Hepatocyte (in vitro differentiated cells): ENCODE measurements around the gene PARP8. TPM values are rescaled to one million over a fixed set of nuclear protein-coding genes. Genes with fewer than 3 reads are reported as not detected.

ENCODE experiments used
- DNase-seq: peaks from one replicate; pipeline ENCODE4 v3.0.0-alpha.2; 2016; ENCODE audit warnings: low spot score
- H2AFZ ChIP-seq: fragments of 200-600 bp; sonication (generic); 2 replicates; pipeline ENCODE4 v1.6.0; 2016; ENCODE audit warnings: antibody characterized with exemption, mild to moderate bottlenecking
- H3K27ac ChIP-seq: fragments of 200-600 bp; sonication (generic); 2 replicates; pipeline ENCODE4 v1.5.1; 2016; ENCODE audit warnings: mild to moderate bottlenecking
- H3K27me3 ChIP-seq: fragments of 200-600 bp; sonication (generic); 2 replicates; pipeline ENCODE4 v1.6.1; 2016
- H3K36me3 ChIP-seq: fragments of 200-600 bp; sonication (generic); replicated peaks from 2 replicates; pipeline ENCODE4 v1.5.1; 2016; ENCODE audit warnings: low read depth; ENCODE audit not compliant: insufficient read depth
- H3K4me1 ChIP-seq: fragments of 200-600 bp; sonication (generic); 2 replicates; pipeline ENCODE4 v1.5.1; 2016; ENCODE audit warnings: mild to moderate bottlenecking, moderate library complexity; ENCODE audit not compliant: insufficient read depth
- H3K4me2 ChIP-seq: fragments of 200-600 bp; sonication (generic); 2 replicates; pipeline ENCODE4 v1.6.0; 2016
- H3K4me3 ChIP-seq: fragments of 200-600 bp; sonication (generic); 2 replicates; pipeline ENCODE4 v1.5.1; 2016; ENCODE audit warnings: mild to moderate bottlenecking
- H3K79me2 ChIP-seq: fragments of 200-600 bp; sonication (generic); 2 replicates; pipeline ENCODE4 v1.6.0; 2017; ENCODE audit warnings: mild to moderate bottlenecking
- H3K9me2 ChIP-seq: fragments of 200-600 bp; sonication (generic); replicated peaks from 2 replicates; pipeline ENCODE4 v1.6.0; 2017; ENCODE audit warnings: mild to moderate bottlenecking; ENCODE audit not compliant: insufficient read depth
- H3K9me3 ChIP-seq: fragments of 200-600 bp; sonication (generic); 2 replicates; pipeline ENCODE4 v1.5.1; 2016; ENCODE audit warnings: low read depth, mild to moderate bottlenecking
- H4K20me1 ChIP-seq: fragments of 200-600 bp; sonication (generic); 2 replicates; pipeline ENCODE4 v1.6.0; 2016; ENCODE audit warnings: mild to moderate bottlenecking; ENCODE audit not compliant: insufficient read depth, poor library complexity, severe bottlenecking
- EZH2 ChIP-seq: fragments of 200-600 bp; sonication (generic); IDR thresholded peaks from 2 replicates; pipeline ENCODE4 v1.6.1; 2016; ENCODE audit warnings: antibody characterized with exemption, mild to moderate bottlenecking, borderline replicate concordance
- EZH2phosphoT487 ChIP-seq: fragments of 200-600 bp; sonication (generic); IDR thresholded peaks from one replicate; pipeline ENCODE4 v1.6.1; 2018; ENCODE audit warnings: antibody characterized with exemption, mild to moderate bottlenecking, low read depth, moderate library complexity; ENCODE audit not compliant: unreplicated experiment, severe bottlenecking
- WGBS: methylation state at CpG from one replicate; pipeline ENCODE4 v1.1.6; 2016; ENCODE audit warnings: low lambda C conversion rate; ENCODE audit errors: missing lambda C conversion rate; 5-methylcytosine and 5-hydroxymethylcytosine counted together
- polyA plus RNA-seq: library from polyadenylated mRNA; unstranded; fragments of >200 nt; fragmentation: Nextera tagmentation; extraction: Ambion mirVana; gene quantifications from 2 replicates; pipeline ENCODE4 v1.2.1, GENCODE V29; 2016
- total RNA-seq: library from RNA; depleted of rRNA; stranded (reverse); fragments of >200 nt; gene quantifications from 2 replicates; pipeline ENCODE4 v1.2.3, GENCODE V29; 2014
- TF ChIP-seq, protein P1 (sequence below): fragments of 200-600 bp; sonication (generic); IDR thresholded peaks from 2 replicates; pipeline ENCODE4 v1.5.1; 2016; ENCODE audit warnings: antibody characterized with exemption, mild to moderate bottlenecking; ENCODE audit not compliant: poor library complexity

Gene PARP8
- total and polyA plus RNA-seq, 2 experiments from 2014 or later: 11.9 to 18.0 TPM

DNA sequence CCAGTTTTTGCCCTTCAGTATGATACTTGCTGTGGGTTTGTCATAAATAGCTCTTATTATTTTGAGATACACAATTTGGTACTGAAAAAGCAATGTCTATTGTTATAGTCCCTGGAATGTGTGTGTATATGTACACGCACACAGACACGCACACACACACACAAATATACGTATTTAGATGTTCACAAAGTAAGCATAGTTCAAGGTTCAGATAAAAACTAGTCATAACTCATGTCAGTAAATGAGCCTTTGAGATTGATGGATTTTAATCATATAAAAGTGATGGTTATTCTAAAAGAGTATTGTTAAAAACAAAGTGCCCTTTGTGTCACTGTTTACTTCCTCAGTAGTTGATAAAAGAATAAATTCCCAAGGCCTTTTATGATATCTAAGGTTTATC is 147.3 kb downstream of the PARP8 start:
- no peaks in the 10 kb centered on the region for H3K36me3 ChIP-seq
- no peaks in the 10 kb centered on the region for H4K20me1 ChIP-seq
- H3K27me3 ChIP-seq: no peaks in the 10 kb centered on the region
- no peaks in the 10 kb centered on the region for H3K9me3 ChIP-seq
- 87% methylated on average over 3 of the region's 3 CpGs for WGBS
- H3K9me2 ChIP-seq: no peaks in the 10 kb centered on the region
- H3K4me3 ChIP-seq: no peak overlapping the region
- H3K79me2 ChIP-seq: no peaks in the 10 kb centered on the region
- H3K4me1 ChIP-seq: no peaks in the 10 kb centered on the region
- no peak overlapping the region for H2AFZ ChIP-seq
- TF ChIP-seq EZH2: no peak
- TF ChIP-seq, protein P1, sequence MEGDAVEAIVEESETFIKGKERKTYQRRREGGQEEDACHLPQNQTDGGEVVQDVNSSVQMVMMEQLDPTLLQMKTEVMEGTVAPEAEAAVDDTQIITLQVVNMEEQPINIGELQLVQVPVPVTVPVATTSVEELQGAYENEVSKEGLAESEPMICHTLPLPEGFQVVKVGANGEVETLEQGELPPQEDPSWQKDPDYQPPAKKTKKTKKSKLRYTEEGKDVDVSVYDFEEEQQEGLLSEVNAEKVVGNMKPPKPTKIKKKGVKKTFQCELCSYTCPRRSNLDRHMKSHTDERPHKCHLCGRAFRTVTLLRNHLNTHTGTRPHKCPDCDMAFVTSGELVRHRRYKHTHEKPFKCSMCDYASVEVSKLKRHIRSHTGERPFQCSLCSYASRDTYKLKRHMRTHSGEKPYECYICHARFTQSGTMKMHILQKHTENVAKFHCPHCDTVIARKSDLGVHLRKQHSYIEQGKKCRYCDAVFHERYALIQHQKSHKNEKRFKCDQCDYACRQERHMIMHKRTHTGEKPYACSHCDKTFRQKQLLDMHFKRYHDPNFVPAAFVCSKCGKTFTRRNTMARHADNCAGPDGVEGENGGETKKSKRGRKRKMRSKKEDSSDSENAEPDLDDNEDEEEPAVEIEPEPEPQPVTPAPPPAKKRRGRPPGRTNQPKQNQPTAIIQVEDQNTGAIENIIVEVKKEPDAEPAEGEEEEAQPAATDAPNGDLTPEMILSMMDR: no peak
- no peak for TF ChIP-seq EZH2phosphoT487
- H3K27ac ChIP-seq: no peak overlapping the region
- no peak overlapping the region for H3K4me2 ChIP-seq
- no peak for DNase-seq

DNA sequence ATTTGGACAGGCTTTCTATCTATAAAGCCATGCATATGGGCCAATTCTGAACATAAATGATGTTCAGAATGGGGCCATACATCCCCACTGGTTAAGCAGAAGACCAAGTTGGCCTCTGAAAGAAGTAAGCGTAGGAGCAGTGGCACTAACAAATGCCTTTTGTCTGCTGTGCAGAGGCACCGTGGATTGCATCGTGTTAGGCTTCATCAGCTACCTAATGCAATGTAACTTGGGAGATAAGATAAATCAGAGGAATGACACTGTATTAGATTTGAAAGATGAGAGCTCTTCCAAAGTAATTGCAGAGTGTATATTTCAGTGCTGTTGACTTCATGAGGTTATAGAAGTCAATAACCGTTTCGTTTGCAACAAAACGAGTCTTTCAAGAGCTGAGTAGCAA is 148.1 kb downstream of the PARP8 start:
- TF ChIP-seq, protein P1: no peak
- TF ChIP-seq EZH2phosphoT487 (no peak), EZH2 (no peak)
- Histone ChIP-seq H2AFZ (no peak overlapping the region), H3K27me3 (no peaks in the 10 kb centered on the region), H4K20me1 (no peaks in the 10 kb centered on the region), H3K36me3 (no peaks in the 10 kb centered on the region), H3K27ac (no peak overlapping the region), H3K4me2 (no peak overlapping the region), H3K4me3 (no peak overlapping the region), H3K79me2 (no peaks in the 10 kb centered on the region), H3K9me3 (no peaks in the 10 kb centered on the region), H3K4me1 (no peaks in the 10 kb centered on the region), H3K9me2 (no peaks in the 10 kb centered on the region)
- WGBS: 72% methylated on average over 6 of the region's 6 CpGs
- no peak for DNase-seq

GRCh38 chr5:50822046-50822445 is 155.6 kb downstream of the PARP8 start:
- WGBS: 83% methylated on average over 2 of the region's 2 CpGs
- Histone ChIP-seq H2AFZ (no peak overlapping the region), H3K9me3 (no peaks in the 10 kb centered on the region), H3K36me3 (no peaks in the 10 kb centered on the region), H4K20me1 (no peaks in the 10 kb centered on the region), H3K27ac (peak overlapping the region; percentile 9), H3K9me2 (no peaks in the 10 kb centered on the region), H3K4me1 (no peaks in the 10 kb centered on the region), H3K27me3 (no peaks in the 10 kb centered on the region), H3K4me2 (no peak overlapping the region), H3K79me2 (no peaks in the 10 kb centered on the region), H3K4me3 (no peak overlapping the region)
- TF ChIP-seq, protein P1: no peak
- no peak for TF ChIP-seq EZH2phosphoT487
- no peak for DNase-seq

- Histone ChIP-seq H3K4me1 (no peaks in the 10 kb centered on the region), H3K9me2 (no peaks in the 10 kb centered on the region), H3K79me2 (no peaks in the 10 kb centered on the region), H4K20me1 (no peaks in the 10 kb centered on the region), H3K4me2 (no peak overlapping the region), H3K9me3 (no peaks in the 10 kb centered on the region), H3K27me3 (no peaks in the 10 kb centered on the region), H3K4me3 (no peak overlapping the region), H2AFZ (no peak overlapping the region), H3K36me3 (no peaks in the 10 kb centered on the region), H3K27ac (peak overlapping the region; percentile 9)
- TF ChIP-seq, protein P1: no peak
- TF ChIP-seq EZH2phosphoT487 (no peak), EZH2 (no peak)
- WGBS: 91% methylated on average over 3 of the region's 3 CpGs
- DNase-seq: no peak
Measured at GRCh38 chr5:50822761-50823160, 156.3 kb downstream of the PARP8 start.
